Measurements from ENCODE around the gene SMYD3. TPM values are rescaled to one million over a fixed set of nuclear protein-coding genes. Genes with fewer than 3 reads are reported as not detected.

The SMYD3 gene
- total and polyA plus RNA-seq, 2 donors (not counting 3 experiments of a cell fraction or from before 2014, with no cell fraction given) = 16.0 to 32.1 TPM

DNA sequence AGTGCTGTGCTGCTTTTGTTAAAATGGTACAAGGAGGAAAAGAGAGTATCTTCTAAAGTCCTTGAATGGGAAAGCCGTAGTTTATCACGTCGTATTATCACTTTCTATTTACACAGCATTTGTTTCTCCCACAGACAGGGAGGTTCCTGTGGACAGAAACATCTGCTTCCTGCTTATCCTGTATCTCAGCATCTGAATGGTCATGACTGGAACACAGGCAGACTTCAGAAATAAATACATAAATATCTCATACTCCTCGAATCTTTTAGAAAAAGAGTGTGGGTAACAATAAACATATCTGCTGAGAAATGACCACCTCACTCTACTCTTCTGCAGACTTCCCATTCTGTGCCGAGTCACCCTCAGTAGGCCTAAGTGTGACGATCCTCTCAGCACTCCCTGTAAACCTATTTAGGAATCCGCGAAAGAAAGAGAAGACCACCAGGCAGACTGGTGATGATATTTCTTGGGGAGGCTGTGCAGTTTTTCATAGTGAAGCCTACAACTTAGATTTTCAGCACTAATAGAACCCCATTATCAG lies 393.5 kb downstream of the SMYD3 start:
- Histone ChIP-seq H3K9ac (replicated peaks; ENCODE audit: extremely low read depth, insufficient read depth, low read length) (peak overlapping the region; percentile 8), H3K27ac (ENCODE audit: insufficient read depth, low read depth, low read length) (peak overlapping the region; percentile 48), H3K4me3 (replicated peaks in 1 of 3; ENCODE audit: insufficient read depth in 1 of 3, low read depth in 1 of 3, low read length in 3 of 3) (no peak overlapping the region), H3K27me3 (ENCODE audit: control insufficient read depth in 2 of 2, insufficient read depth in 2 of 2, low read length in 2 of 2) (no peaks in the 10 kb centered on the region), H3K9me1 (replicated peaks; ENCODE audit: control insufficient read depth, extremely low read depth, insufficient read depth, low read length) (no peaks in the 10 kb centered on the region), H3K9me3 (replicated peaks; ENCODE audit: control insufficient read depth, insufficient read depth, low read length) (no peaks in the 10 kb centered on the region), H3K4me2 (ENCODE audit: insufficient read depth, low read length) (peak overlapping the region; percentile 12), H3K36me3 (ENCODE audit: control insufficient read depth in 2 of 2, extremely low read depth in 1 of 2, insufficient read depth in 2 of 2, low read length in 2 of 2) (no peaks in the 10 kb centered on the region), H4K20me1 (replicated peaks; ENCODE audit: control insufficient read depth, extremely low read depth, insufficient read depth, low read length) (no peaks in the 10 kb centered on the region), H2AFZ (ENCODE audit: low read depth, low read length) (no peak overlapping the region), H3K4me1 (ENCODE audit: control insufficient read depth, extremely low read depth, insufficient read depth, low read length) (peaks cover 7% of the 10 kb centered on the region), H3K79me2 (ENCODE audit: control insufficient read depth, insufficient read depth, low read length) (no peaks in the 10 kb centered on the region)
- DNase-seq (ENCODE audit: low read depth, low spot score) (peak; percentile 84), FAIRE-seq (peak; percentile 15)
- no TSS peak for BruUV-seq (replicated peaks)
- intact Hi-C loops (cut with micrococcal nuclease) (no loop called here), dilution Hi-C loops (cut with MboI; ENCODE audit: extremely low pct_ligation_motif_present, low sequenced_read_pairs) (no loop called here)
- CTCF ChIA-PET = no interaction called here
- POLR2A ChIA-PET = no interaction called here
- TF ChIP-seq FOS (IDR thresholded peaks at IDR 0.05; ENCODE audit: borderline replicate concordance, insufficient read depth, low read length) (peak; percentile 5), GATA2 (IDR thresholded peaks at IDR 0.05; ENCODE audit: insufficient read depth, insufficient read length, low read depth, low read length) (no peak)

DNA sequence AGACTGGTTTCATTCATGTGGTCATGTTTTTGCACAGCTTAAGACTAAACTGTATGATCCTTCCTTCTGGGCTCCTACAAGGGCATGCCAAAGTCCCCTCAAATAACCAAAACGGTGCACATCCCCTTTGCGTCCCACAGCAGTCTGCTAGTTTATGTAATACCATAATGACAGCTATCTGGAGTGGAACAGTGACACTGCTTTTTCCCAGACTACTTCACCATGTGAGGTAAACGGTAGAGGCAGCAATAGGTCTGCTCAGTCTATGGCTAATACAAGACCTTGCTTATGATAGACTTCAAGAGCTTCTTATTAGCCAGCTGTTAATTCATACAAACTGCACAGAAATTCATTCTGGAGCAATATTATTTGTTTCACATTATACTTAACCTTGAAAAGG lies 395.5 kb downstream of the SMYD3 start:
- H3K27me3 ChIP-seq (ENCODE audit: control insufficient read depth in 2 of 2, insufficient read depth in 2 of 2, low read length in 2 of 2) = no peaks in the 10 kb centered on the region
- no peak for FAIRE-seq
- no peaks in the 10 kb centered on the region for H3K9me1 ChIP-seq (replicated peaks; ENCODE audit: control insufficient read depth, extremely low read depth, insufficient read depth, low read length)
- H3K36me3 ChIP-seq (ENCODE audit: control insufficient read depth in 2 of 2, extremely low read depth in 1 of 2, insufficient read depth in 2 of 2, low read length in 2 of 2) = no peaks in the 10 kb centered on the region
- no peak for DNase-seq (ENCODE audit: low read depth, low spot score)
- TF ChIP-seq JUN (IDR thresholded peaks at IDR 0.05; ENCODE audit: borderline replicate concordance, insufficient read depth, insufficient read length, low read depth) (no peak), POLR2A (IDR thresholded peaks at IDR 0.05; ENCODE audit: low read depth, low read length) (no peak), POLR2AphosphoS5 (IDR thresholded peaks at IDR 0.05; ENCODE audit: insufficient read depth, low read depth, low read length) (no peak), GATA2 (IDR thresholded peaks at IDR 0.05; ENCODE audit: insufficient read depth, insufficient read length, low read depth, low read length) (no peak), CTCF (IDR thresholded peaks at IDR 0.05; ENCODE audit: extremely low read depth in 1 of 2, insufficient read depth in 1 of 2, low read depth in 1 of 2, low read length in 2 of 2) (no peak), MYC (IDR thresholded peaks at IDR 0.05; ENCODE audit: low read depth, low read length) (no peak), FOS (IDR thresholded peaks at IDR 0.05; ENCODE audit: borderline replicate concordance, insufficient read depth, low read length) (no peak), EZH2 (IDR thresholded peaks at IDR 0.05; ENCODE audit: borderline replicate concordance, low read depth, low read length, severe bottlenecking) (no peak)
- TF ChIP-seq, protein P1, sequence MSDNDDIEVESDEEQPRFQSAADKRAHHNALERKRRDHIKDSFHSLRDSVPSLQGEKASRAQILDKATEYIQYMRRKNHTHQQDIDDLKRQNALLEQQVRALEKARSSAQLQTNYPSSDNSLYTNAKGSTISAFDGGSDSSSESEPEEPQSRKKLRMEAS (IDR thresholded peaks at IDR 0.05; ENCODE audit: insufficient read depth, insufficient read length) = no peak
- peaks cover 7% of the 10 kb centered on the region for H3K4me1 ChIP-seq (ENCODE audit: control insufficient read depth, extremely low read depth, insufficient read depth, low read length)
- no peaks in the 10 kb centered on the region for H3K79me2 ChIP-seq (ENCODE audit: control insufficient read depth, insufficient read depth, low read length)
- H3K9me3 ChIP-seq (replicated peaks; ENCODE audit: control insufficient read depth, insufficient read depth, low read length) = no peaks in the 10 kb centered on the region
- H3K4me2 ChIP-seq (ENCODE audit: insufficient read depth, low read length) = no peak overlapping the region
- H3K27ac ChIP-seq (ENCODE audit: insufficient read depth, low read depth, low read length) = no peak overlapping the region
- H3K4me3 ChIP-seq (replicated peaks in 1 of 3; ENCODE audit: insufficient read depth in 1 of 3, low read depth in 1 of 3, low read length in 3 of 3) = no peak overlapping the region
- no peak overlapping the region for H3K9ac ChIP-seq (replicated peaks; ENCODE audit: extremely low read depth, insufficient read depth, low read length)
- no peaks in the 10 kb centered on the region for H4K20me1 ChIP-seq (replicated peaks; ENCODE audit: control insufficient read depth, extremely low read depth, insufficient read depth, low read length)
- intact Hi-C loops (cut with micrococcal nuclease) (no loop called here), dilution Hi-C loops (cut with MboI; ENCODE audit: extremely low pct_ligation_motif_present, low sequenced_read_pairs) (no loop called here)
- BruUV-seq (replicated peaks) = no TSS peak
- CTCF ChIA-PET = interaction anchor here (0.8 to 1.7 kb wide), 3 partner anchors 10 to 956 kb away, joined by 3 to 6 read pairs (median 3); no protein-coding TSS in a partner anchor
- no peak overlapping the region for H2AFZ ChIP-seq (ENCODE audit: low read depth, low read length)
- POLR2A ChIA-PET = no interaction called here
